ENCODE data around the gene THRB.

THRB gene

GRCh38 chr3:24372559-24373197, 122.0 kb downstream of the THRB start:
- no peak for DNase-seq

DNA sequence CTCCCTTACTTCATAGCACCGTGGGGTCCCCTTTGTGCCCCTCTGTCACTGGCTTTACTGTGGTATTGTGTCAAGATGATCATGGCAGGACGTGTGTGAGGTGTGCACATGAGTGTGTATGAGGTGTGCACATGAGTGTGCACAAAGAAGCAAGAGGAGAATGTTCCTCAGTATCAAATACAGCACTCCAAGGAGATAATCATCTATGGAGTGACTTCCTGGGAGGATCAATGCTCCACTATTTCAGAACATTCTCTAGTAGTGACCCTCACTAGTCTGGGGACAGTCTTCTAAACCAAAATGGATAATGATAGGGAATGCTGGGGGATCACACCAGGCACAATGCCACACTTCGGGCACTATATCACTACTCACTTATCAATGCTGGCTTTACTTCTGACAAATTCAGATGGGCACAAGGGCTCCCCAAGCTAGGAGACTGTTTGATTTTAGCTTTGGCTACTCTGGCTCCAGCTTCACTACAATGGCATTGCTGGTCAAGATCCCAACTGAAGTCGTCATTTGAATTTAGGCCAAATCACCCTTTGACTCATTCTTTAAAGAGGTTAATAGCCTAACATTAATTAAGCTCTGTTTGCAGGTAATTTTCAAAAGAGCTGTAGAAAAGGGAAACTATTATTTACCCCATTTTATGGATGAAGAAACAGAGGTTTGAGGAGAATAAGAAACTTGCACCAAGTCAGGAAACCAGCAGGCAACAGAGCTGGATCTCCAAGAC, 124.1 kb downstream of the THRB start:
- DNase-seq, result no peak

- no peak for DNase-seq
These were observed 126.0 kb downstream of the THRB start for GRCh38 chr3:24368605-24369004.

DNA sequence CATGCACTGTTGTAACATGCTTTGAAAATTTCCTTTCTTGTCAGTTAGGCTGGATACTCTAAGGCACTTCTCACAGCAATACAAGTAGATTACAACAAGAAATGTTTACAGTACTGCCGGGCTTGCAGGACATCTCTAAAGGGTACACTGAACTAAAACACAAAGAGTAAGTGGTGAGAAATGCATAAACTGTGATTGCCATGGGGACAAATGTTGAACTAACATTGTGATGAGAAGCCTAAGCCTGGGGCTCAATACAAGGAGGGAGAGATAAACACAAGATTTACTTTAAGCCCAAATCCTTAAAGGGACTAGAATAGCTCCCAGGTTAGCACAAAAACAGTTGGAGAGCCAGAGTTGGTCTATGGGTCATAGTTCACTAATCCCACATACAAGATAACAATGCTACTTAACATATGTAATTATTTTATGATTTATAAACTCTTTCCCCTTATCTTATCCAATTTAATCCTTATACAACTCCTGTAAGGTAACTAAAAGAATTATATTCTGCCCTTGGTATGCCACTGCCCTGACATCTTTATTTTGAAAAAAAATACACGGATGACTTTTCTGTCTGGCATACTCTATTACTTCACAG, 126.9 kb downstream of the THRB start:
- no peak for DNase-seq

DNA sequence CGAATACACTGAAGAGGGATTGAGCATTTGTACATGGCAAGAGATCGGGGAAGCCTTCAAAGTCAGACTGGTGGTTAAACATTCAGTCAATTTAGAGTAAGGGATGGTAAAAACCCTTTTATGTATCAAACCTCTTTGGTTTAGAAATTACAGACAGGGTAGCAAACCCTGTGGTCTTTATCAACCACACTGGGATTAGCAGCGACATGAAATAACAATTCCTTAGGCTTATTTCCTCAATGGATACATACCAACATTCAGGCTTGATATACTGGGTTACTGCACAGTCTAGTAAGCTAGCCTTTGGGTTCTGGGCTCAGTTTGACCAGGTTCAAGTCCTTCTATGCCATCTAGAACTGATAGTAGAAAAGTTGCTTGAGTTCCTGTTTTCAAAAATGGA, 127.4 kb downstream of the THRB start:
- no peak for DNase-seq

DNA sequence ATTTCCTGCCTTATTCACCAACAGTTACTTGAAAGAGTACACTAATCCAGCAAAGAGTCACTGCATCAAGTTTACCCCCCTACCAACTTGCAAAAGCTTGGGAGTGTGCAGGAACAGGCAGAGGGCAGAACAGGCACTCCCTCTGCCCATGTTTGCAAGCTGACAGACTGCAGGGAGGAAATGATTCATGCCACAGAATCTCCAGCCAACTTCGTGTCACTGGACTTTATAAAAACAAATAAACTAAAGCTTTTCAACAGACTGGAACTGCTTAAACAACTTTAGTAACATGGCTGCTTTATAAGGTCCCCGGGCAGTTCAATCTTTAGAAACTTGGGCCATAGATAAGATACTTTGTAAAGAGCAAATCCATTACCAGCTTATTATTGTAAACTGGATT, 129.5 kb downstream of the THRB start:
- peak; percentile 62 for DNase-seq

GRCh38 chr3:24364359-24364758, 130.3 kb downstream of the THRB start:
- DNase-seq, result no peak

DNA sequence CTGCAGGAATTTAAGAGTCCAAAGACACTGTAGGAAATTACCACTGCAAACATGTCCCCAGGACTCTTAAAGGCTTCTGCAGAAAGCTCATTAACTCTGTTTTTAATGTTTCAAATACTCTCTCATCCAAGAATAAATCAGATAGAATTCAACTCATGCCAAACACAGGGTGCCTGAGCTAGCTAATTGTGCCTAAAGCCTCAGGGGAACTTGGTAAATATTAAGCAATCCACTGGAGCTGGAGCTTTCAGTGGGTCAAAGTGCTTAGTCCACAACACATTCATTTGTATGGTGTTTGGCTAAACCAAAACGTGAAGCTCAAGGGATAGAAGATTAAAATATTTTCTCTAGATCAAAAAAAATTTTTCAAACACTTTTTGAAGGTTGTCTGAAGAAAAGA, 131.4 kb downstream of the THRB start:
- DNase-seq, result no peak

DNA sequence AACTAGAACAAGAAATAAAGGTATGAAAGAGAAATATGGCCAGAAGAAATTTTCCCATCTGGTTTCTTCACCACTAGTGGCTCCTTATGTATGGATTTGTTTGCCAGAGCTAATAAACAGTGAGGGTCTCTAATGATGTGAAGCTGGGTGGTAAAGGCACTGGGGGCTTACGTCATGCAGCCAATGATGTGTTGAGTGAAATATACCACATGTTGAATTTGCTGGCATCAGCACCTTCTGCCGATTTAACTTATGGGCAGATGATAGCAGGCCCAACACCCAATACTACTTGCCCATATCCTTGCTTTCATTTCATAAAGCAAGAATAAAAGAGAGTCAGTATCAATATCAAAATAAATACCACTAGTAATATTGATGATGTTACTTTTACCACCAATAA, 133.0 kb downstream of the THRB start:
- DNase-seq, result no peak

GRCh38 chr3:24360957-24361356, 133.7 kb downstream of the THRB start:
- DNase-seq, result no peak

GRCh38 chr3:24359645-24360462, 134.8 kb downstream of the THRB start:
- peak; percentile 77 for DNase-seq

DNA sequence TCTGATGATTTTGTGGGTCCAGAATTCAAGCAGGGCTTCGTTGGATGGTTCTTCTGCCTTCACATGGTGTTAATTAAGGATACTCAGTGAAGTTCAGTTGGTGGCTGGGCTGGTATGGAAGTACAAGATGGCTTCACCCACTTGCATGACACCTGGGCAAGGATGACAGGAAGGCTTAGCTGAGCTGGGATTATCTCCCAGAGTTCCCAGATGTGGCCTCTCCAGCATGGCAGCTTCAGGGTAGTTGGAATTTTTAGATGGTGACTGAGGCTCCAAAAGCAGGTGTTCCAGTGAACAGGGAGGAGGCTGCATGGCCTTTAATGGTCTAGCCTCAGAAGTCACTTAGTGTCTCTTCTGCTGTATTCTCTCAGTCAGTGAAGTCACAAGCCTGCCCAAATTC, 135.5 kb downstream of the THRB start:
- no peak for DNase-seq

DNA sequence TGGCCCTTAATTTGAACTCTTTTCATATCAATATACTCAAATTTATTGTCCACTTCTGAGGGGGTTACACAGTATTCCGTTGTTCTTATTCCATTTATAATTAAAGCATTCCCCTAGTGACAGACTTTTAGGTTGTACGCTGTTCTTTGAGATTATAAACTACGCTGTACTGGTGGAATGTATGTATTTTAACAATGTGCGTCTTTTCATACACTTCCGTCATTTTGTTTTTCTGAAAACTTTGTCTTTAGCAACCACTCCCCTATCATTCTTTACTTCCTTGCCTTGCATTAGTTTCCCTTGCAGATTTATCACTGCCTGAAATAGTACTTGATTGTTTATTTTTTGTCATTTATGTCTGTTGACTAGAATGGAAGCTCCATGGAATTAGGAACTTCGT, 137.0 kb downstream of the THRB start:
- no peak for DNase-seq

- DNase-seq, result no peak
These were observed 138.8 kb downstream of the THRB start for GRCh38 chr3:24355806-24356205.

- no peak for DNase-seq
These were observed 140.4 kb downstream of the THRB start for GRCh38 chr3:24354230-24354629.

DNA sequence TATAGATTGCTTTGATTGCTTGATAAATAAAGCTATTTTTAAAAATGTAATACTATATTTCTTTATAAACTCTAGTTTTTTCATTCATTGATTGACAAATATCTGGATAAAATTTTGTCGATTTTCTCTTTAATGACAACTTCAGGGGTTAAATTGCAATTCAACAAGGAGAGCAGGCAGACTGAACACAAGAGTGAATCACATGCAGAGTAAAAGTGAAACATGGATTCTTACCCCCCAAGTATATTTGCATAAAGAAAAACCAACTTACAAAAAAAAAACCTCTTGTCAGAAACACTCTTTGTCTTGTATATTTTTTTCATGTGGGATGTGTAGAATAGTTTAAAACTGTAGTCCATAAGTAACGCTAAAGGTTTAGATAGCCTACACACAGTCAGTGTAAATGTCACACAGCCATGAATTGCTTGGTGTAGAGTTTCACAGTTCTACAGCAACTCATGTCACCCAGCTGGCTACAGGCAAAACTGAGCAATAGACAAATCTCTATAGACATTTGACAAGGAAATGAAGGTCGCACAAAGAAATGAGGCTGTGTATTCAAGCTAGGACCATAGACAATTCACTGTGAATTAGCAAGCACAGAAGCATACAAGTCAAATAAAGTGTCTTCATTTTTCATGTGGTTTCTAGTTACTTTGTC, 141.6 kb downstream of the THRB start:
- DNase-seq, result peak; percentile 42

GRCh38 chr3:24351779-24352469, 142.7 kb downstream of the THRB start:
- DNase-seq, result peak; percentile 99

GRCh38 chr3:24349367-24350019, 145.2 kb downstream of the THRB start:
- no peak for DNase-seq

GRCh38 chr3:24348348-24348747, 146.3 kb downstream of the THRB start:
- DNase-seq, result no peak

- no peak for DNase-seq
These were observed 149.7 kb downstream of the THRB start for GRCh38 chr3:24344784-24345439.

Measured in hematopoietic multipotent progenitor cell treated with erythropoietin and hydrocortisone succinate and interleukin-3 and kit ligand, for 8 days (in vitro differentiated cells).